ENCODE measurements around the gene TMEM132C.
A peak's percentile ranks its signal among the peaks of the same experiment; 100 is the strongest.

Gene TMEM132C

GRCh38 chr12:128339126-128339520, 72.2 kb downstream of the TMEM132C start:
- DNase-seq (ENCODE audit: low spot score) = no peak

- no peak for DNase-seq (ENCODE audit: low spot score)
Measured at GRCh38 chr12:128339631-128340030, 72.7 kb downstream of the TMEM132C start.

- no peak for DNase-seq (ENCODE audit: low spot score)
Measured at GRCh38 chr12:128353301-128353700, 86.3 kb downstream of the TMEM132C start.

- no peak for DNase-seq (ENCODE audit: low spot score)
Measured at GRCh38 chr12:128356547-128356946, 89.6 kb downstream of the TMEM132C start.

GRCh38 chr12:128361400-128361995, 94.5 kb downstream of the TMEM132C start:
- DNase-seq (ENCODE audit: low spot score) = no peak

- DNase-seq (ENCODE audit: low spot score) = no peak
Measured at GRCh38 chr12:128365032-128365431, 98.1 kb downstream of the TMEM132C start.

- no peak for DNase-seq (ENCODE audit: low spot score)
Measured at GRCh38 chr12:128365651-128366231, 98.8 kb downstream of the TMEM132C start.

- DNase-seq (ENCODE audit: low spot score) = no peak
Measured at GRCh38 chr12:128367961-128368360, 101.0 kb downstream of the TMEM132C start.

- no peak for DNase-seq (ENCODE audit: low spot score)
Measured at GRCh38 chr12:128381541-128381940, 114.6 kb downstream of the TMEM132C start.

GRCh38 chr12:128381946-128382345, 115.0 kb downstream of the TMEM132C start:
- DNase-seq (ENCODE audit: low spot score) = no peak

GRCh38 chr12:128382946-128383345, 116.0 kb downstream of the TMEM132C start:
- no peak for DNase-seq (ENCODE audit: low spot score)

- no peak for DNase-seq (ENCODE audit: low spot score)
Measured at GRCh38 chr12:128383357-128383937, 116.5 kb downstream of the TMEM132C start.

- DNase-seq (ENCODE audit: low spot score) = no peak
Measured at GRCh38 chr12:128385736-128386135, 118.8 kb downstream of the TMEM132C start.

- DNase-seq (ENCODE audit: low spot score) = peak; percentile 55
Measured at GRCh38 chr12:128387811-128388422, 120.9 kb downstream of the TMEM132C start.

- DNase-seq (ENCODE audit: low spot score) = no peak
Measured at GRCh38 chr12:128388461-128389000, 121.6 kb downstream of the TMEM132C start.

GRCh38 chr12:128393346-128393745, 126.4 kb downstream of the TMEM132C start:
- no peak for DNase-seq (ENCODE audit: low spot score)

GRCh38 chr12:128394137-128394536, 127.2 kb downstream of the TMEM132C start:
- DNase-seq (ENCODE audit: low spot score) = no peak

GRCh38 chr12:128399253-128399652, 132.3 kb downstream of the TMEM132C start:
- no peak for DNase-seq (ENCODE audit: low spot score)

GRCh38 chr12:128402486-128403243, 135.7 kb downstream of the TMEM132C start:
- no peak for DNase-seq (ENCODE audit: low spot score)

GRCh38 chr12:128408669-128409068, 141.7 kb downstream of the TMEM132C start:
- DNase-seq (ENCODE audit: low spot score) = no peak

GRCh38 chr12:128415036-128415560, 148.1 kb downstream of the TMEM132C start:
- DNase-seq (ENCODE audit: low spot score) = no peak

GRCh38 chr12:128418944-128419343, 152.0 kb downstream of the TMEM132C start:
- no peak for DNase-seq (ENCODE audit: low spot score)

All from NAMALWA (cell line).